A204.1 (cell line): ENCODE measurements around the gene PHC2.

Experiments
- FAIRE-seq: peaks from 2 replicates; lab custom pipeline; 2012; peaks lifted over from hg19 to GRCh38; lab: Jason Lieb, UNC

Gene PHC2

DNA sequence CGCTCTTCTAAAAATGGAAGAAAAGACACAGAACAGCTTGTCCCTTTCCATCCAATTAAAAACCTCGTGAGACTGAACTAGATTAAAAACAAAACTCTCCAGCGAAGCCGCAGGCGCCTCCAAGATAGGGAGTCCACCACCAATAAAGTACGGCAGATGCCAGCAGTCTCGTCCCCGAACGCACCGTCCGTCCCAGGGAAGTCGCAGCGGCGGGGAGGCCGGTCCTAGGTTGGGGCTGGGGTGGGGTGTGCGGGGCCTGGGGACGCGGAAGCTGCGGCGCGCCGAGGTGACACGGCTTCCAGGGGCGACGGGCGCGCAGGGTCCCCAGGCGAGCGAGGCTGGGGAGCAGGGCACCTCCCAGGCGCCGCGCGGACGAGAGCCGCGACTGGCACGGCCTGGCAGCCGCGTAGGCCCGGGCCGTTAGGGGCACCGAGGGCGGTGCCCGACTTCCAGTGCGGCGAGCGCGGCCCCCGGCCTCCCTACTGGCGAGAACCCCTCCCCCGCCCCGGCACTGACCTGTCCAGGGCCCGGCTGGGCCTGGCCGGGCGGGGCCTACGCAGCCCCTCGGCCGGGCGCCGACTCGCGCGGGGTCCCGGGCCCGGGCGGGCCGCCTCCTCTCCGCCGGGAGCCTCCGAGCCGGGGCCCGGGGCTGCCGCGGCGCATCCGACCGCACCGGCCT lies 81.7 kb downstream of the PHC2 start:
- FAIRE-seq: no peak

DNA sequence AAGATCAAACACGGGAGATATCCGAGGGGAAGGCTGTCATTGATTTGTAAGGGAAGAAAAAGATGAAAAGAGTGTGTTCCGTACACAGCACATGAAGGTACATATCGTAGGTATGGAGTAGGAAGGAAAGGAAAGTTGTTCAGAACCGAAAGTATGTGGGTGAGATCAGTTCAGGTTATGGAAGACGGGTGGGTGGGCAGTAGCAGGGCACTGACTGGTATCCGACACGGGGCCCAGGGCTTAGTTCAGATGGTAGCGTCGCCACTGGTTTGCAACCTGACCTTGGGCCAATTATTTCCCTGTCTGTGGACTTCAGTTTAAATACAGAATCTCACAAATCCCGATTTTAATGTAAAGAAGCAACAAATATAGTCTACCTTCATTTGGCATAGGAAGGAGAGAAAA lies 82.2 kb downstream of the PHC2 start:
- FAIRE-seq: no peak

DNA sequence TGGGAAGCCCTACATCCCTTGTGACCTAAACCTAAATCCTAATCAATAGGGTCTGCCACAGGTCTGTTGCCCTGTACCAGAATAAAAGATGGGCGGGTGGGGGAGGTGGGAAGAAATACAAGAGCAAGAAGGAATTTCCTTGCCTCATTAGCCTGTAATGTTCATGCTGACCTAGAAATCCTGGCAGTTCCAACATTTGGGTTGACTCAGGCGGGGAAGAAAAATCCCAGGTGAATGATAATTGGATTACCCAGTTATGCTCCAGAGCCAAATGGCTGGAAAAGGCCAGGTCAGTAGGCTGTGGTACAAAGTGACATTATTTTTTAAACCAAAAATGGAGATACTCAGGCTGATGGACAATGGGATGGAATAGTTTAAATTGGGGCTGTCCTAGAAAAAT lies 82.7 kb downstream of the PHC2 start:
- no peak for FAIRE-seq

DNA sequence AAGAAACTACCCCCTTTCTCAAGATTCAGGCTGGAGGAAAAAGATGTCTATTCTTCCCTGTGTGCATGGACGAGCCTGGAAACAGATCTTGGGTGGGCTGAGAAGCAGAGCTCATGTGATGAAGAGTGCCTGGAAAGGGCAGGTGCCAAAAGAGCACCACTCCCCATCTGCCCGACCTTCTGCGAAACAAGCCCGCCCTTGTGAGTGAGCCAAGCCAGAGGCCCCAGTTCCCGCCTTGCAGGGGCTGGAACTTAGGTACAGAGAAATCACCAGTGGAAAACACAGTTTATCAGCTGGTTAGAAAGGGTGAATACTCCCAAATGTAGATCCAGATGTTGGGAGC lies 83.3 kb downstream of the PHC2 start:
- no peak for FAIRE-seq

DNA sequence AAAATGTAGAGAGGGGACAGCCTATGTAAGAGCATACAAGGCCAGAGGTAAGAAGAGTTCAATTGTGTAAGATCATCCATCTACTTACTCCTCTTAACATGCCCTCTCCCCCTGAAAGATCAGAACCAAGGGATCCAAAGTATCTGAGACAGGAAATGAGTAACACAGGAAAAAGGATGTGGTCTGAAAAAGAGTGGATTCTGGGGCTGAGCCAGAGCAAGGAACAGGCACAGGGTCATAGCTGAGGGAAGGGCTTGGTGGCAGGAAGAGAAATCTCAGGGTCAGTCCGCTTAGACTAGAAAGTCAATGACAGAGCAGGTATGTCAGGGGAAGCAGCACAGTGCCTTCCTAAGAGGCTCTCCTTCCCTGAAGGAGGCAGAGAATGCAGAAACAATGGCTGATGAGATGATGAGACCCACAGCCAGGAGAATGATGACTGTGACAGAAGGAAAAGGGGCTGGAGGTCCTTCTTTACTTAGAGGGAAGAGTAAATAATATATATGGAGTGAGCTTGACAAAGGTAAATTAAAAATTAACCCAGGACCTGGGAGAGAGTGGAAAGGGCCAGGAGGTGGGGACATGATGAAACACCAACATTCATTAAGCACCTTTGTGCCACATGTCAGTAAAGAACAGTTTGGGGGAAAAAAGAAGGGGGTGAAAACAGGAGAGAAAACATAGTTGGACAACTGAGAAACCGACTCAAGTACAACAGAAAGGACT lies 83.8 kb downstream of the PHC2 start:
- FAIRE-seq: no peak

DNA sequence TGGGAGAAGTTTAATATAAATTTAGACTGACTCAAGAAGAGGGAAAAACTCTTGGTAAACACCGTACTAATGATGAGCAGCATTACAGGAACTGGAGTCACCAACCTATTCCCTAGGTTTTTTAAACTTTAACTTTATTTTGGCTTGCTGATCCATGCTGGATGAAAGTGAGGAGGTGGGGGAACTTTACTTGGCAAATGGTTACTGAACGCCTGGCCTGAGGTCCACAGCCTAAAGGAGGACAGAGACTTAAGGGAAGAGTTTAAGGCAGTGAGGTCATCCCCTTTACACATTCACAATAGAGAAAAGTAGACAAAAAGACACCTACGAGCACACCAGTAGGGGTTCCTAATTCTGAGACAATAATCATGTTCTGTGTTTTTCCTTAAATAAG lies 84.4 kb downstream of the PHC2 start:
- FAIRE-seq: no peak

DNA sequence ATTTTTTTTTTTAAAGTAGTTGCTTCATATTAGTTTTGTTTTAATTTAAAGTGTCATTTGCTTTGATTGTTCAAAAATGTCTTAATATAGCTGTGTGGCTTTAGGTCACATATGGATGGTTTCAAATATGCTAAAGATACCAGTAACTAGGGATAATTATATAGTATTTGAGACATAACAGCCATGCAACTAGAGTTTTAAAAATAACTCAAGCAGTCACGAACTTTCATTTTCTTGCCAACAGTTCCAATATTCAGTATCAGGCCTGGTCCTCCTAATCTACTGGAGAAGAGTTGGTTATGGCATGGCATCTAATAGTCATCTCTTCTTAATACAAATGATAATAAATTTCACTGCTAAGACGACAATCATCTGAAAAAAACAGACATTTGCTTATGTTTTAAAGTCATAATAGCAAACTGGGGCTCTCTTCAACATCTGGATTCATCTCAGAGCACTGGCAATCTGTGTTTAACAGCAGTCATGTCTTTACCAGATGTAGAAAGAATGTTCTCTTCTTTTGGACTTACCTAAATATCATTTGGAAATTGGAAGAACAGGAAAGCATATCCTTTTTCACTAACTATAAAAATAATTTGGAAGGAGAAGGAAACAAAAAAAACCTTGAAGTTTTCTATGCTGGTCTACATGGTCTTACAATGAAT lies 85.9 kb downstream of the PHC2 start:
- FAIRE-seq: no peak

DNA sequence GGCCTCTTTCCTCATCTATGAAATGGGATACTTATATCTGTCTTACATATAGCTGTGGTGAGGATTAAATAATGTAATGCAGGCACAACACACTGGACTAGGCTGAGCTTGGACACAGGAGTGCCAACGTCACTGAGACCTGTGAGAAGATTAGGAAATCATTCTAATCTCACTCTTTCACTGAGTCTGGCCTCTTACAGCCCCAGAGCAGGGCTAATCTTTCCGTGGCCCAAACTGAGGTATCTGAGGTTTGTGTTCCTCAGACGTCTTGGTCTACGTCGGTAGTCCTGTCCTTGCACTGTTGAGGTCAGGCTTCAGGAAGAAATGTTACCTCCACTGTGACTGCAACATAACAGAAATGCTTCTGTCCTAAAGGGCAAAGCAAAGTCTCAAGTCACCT lies 87.4 kb downstream of the PHC2 start:
- no peak for FAIRE-seq

DNA sequence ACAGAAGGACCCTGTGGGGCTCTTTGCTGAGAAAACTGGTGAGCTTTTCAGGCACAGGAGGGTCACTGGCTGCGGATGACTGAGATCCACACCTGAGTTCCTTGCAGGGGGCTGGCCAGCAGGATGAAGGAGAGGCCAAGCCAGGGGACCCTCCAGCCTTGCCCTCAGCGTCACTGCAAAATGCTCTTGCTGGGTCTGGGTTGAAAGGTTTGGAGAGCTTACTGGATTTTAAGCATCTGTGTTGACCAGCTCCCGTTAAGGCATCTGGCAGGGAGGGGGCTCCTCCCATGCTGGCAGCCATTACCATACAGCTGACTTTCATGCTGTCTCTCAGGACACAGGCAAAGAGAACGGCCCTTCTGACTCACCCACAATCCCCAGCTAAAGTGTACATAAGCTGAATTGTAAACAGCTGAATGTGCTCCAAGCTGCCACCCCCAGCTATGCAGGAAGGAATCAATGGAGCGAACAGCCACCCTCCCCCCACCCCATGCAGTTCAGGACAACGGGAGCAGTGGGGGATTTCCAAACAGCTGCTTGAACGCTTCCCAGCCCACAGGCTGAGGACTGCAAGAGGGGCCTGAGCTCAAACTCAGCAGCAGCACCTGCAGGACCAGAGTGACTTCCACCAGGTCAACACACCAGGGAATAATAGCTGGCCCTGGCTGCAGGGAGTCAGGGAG lies 88.7 kb downstream of the PHC2 start:
- FAIRE-seq: no peak

DNA sequence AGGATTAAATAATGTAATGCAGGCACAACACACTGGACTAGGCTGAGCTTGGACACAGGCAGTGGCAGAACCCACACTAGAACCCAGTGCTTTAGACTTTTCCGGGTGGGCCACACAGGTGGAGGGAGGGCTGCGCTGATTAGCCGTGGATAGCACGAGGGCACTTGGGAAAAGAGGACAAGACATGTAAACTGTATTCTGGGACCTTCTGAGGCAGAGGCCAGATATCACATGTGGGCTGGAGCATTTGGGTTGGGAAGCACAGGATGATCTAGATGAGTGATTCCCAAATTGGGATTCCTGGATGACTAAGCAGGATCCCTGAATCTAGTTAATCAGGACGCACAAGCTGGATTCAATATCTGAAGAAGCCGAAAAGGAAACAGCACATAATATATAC lies 89.7 kb downstream of the PHC2 start:
- FAIRE-seq: no peak

DNA sequence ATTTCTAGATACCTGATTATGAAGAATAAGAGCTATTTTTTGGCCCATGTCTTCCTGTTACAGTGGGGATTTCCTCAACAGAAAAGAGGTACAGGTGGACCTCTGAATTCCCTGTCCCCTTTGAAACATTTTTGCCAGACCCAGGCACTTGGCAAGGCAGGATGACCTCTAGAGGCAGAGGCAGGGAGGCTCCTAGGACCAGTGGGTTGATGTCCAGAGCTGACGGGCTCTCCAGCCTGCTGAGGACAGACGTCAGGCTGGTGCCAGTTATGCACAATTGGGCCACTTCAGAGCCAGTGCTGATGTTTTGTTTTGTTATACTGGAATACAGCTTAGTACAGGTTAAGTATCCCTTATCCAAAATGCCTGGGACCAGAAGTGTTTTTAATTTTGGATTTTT lies 91.5 kb downstream of the PHC2 start:
- no peak for FAIRE-seq

DNA sequence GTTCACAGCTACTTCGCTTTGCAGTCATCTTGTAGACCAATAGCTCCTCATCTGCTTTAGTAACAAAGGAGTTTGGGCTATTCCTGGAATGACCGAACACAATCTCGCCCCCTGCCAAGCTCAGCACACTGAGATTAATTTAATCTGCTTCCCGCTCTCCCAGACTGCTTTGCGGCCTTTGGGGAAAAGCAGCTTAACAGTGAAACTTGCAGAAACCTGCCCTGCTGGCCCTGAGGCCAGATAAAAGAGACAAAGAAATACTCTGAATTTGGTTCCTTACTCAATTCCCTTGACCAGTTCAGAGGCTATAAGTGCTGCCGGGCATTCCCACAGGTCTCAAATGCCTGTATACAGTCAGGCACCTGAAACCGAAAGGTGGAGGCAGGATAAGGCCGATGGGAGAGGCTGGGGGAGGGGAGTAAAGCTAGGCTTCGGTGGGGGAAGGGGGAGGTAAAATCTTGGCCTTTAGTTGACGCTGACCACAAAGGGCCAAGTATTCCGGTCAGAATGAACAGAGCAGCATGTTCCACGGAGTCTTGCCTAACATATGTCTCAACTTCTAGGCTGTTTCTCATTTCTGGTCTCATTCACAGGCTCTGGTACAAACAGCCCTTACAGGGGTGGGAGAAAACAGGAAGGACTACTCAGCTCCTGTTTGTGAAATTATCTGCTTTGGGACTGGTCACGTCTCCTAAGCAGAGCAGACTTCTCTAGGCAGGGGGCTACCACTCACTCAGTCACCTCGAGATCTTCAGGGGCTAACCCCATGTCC lies 92.3 kb downstream of the PHC2 start:
- FAIRE-seq: no peak

DNA sequence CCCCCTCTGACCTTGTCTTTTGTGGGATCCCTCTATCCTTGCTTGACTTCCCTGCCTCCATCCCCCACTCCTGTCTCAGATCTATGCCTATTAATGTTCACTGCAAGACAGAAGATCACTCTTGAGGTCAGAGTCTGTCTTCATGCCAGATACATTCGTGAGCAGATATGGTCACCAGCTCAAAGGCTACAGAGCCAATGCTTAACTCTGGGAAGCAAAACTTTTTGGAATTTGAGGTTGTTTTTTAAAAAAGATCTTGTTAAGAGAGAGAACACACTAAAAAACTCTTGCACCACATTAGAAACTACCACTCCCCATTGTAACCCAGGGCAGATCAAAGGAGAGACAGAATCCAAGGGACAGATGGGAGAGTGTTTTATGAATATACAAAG lies 92.9 kb downstream of the PHC2 start:
- no peak for FAIRE-seq

DNA sequence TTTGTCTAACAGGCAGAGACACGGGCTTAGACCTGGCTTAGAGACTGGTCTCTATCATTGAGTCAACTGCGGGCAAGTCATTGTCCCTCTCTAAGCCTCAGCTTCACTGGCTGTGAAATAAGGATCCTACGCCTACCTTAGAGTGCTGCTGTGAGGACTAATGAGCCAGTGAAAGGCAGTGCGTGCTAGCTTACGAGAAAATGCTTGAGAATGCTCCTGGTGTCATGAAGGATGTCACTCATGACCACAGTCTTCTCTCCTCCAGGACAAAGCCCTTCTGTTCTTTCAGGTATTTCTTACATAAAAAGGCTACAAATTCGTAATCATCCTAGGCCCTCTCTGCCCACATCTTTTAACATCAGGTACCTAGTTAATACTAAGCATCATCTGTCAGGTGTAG lies 93.5 kb downstream of the PHC2 start:
- no peak for FAIRE-seq

DNA sequence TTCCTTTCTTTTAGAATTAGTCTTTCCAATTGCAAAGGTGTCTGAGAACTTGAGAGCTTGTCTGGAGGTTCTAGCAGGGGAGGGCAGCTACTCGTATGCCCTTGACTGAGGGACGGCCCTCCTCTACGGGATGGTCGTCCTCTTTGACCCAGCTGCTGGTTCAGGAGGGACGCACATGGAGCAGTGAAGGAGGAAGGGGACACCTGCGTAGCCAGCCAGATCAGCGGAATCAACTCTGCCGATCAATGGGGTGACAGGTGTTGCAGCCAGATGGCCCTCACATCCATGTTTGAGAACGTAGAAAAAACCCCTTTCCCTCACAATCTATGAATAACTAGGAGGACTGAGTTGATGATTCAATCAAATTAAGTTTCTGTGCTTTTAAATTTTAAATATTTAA lies 94.3 kb downstream of the PHC2 start:
- no peak for FAIRE-seq

DNA sequence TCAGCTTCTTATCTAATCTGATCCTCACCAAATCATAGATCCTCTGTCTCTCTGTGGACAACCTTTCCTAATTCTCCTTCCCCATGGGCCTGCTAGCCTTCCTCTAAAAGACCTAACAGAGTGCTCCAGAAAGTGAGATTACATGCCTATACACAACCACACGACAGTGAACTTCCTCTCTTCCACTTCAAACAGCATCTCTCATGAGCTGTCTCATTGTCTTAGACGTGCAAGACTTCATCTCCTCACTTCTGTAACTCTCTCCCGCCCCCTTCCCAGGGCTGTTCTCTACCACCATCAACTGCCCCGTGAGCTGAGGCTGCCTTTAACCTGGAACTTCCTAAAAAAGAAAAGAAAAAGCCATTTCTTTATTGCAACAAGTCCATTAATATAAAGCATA lies 95.9 kb downstream of the PHC2 start:
- FAIRE-seq: no peak

DNA sequence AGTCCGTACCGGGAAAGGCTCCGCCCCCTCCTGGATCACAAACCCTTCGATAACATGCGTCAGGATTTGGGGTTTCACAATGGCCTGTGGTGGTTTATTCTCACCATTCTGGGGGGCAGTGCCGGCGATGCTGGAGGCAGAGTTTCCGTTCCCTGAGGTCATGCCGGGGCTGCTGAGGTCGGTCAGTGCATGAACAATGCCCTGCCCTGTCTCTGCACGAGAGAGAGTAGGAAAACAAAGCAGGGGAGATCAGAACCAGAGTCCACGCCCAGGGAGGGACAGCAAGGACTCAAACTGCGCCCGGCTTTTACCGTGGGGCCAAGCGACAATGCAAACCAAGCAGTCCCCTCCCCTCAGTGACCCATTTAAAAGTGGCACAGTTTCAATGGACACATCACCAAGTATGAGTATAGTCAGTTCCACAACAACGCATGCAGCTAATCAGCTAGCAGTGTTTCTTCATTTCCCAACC lies 96.8 kb downstream of the PHC2 start:
- FAIRE-seq: no peak

DNA sequence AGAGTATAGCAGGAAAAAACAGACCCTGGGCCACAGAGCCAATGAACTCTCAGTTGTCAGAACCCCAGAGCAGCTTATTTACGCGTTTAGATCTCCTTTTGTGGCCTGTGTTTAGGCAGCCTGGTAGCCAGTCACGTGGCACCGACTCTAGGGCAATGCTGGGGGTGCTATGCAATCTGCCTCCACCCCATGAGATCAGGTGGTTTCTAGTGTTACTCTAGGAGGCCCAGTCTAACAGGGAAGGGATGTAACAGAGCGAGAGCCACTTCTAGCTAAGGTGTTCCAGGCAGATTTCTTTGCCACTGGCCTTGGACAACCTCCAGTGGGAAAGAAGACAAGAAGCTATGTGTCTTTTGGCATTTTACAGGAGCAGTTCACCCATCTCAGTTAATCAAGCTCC lies 98.0 kb downstream of the PHC2 start:
- no peak for FAIRE-seq

DNA sequence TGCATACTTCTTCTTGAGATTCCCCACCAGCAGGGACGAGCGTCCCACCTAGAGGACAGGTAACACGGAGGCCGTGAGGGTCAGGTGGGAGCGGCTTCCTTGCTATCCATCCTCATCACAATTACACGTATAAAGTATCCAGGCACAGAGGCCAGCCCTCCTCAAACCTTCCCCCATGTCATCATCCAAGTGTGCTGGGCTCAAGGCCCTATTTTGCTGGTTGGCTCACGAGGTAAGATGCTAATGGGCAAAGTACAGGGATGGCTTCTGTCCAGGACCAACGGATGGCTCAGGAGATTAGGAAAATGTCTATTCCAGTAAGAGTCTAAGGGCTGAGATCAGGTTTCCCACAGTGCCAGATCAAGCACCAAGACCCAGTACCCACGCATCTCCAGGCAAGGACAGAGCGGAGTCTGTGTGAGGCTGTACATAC lies 98.5 kb downstream of the PHC2 start:
- no peak for FAIRE-seq

DNA sequence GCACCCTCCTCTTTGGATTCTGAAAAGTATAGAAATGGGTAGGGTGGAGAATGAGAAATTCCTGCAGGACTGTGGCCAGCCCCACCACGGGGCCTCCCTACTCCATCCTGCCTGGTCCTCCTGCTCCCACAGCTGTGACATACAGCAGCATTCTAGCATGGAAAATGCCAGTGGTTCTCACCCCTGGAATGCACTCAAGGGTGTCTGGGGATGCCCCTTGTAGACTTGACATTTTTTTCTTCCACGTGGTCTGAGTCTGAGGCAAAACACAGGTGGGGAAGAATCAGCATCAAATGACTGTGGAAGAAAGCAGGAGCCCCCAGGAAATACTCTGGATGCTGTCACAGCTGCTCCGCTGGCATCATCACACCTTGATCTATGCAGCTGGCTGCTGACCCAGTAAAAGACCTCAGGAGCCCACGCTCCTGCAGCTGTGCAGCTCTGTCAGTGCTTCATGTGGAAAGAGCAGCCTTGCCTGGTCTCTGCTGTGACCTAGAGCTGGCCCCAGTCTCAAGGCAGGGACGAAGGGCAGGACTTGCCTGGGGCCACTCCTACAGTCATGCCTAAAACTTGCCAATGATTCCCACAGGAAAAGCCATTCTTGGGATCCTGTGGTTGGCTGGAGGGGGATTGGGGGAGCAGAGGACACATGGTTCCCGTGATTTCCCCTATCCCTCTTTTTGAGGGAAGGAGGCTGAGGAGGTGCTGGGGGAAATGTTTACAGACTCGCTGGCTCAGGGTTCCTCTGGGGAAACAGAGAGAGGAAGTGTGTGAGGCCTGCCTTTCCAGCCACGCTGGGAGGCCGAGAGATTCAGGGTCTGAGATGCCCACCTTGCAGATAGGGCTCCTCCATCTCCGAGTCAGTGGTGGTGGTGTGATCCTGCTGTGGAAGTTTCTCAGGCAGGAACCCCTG lies 99.2 kb downstream of the PHC2 start:
- no peak for FAIRE-seq

DNA sequence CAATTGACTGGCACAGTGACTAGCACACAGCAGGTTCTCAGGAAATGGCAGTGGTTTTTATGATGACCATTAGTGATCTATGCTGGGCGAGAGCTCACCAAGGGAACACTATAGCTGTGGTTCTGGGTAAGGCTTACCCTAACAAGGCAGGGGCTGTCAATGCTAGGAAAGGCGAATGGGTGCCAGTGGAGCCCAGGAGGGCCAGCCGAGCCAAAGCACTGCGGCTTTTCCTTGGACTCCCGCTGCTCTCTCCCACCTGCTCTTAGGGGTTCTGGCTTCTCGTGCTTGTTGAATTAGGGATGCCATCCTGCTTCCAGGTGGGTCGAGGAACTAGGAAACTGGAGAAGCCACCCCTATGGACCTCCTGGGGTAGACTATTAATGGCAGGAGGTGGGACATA lies 100.0 kb downstream of the PHC2 start:
- FAIRE-seq: no peak
